ENCODE results near the gene IFNA6. TPM values are rescaled to one million over a fixed set of nuclear protein-coding genes. Genes with fewer than 3 reads are reported as not detected.

IFNA6 gene
- total RNA-seq, 1 donor from 2014 or later = not detected

- TF ChIP-seq CTCF (conservative IDR thresholded peaks at IDR 0.05; ENCODE audit: low read depth, low read length) = no peak
- no peak overlapping the region for H3K4me3 ChIP-seq (ENCODE audit: low read depth, low read length)
- no peak for DNase-seq (ENCODE audit: low read depth)
These were observed 34.5 kb downstream of the IFNA6 start for GRCh38 chr9:21316032-21316842.

GRCh38 chr9:21314152-21314551 is 36.5 kb downstream of the IFNA6 start:
- TF ChIP-seq CTCF (conservative IDR thresholded peaks at IDR 0.05; ENCODE audit: low read depth, low read length) = no peak
- DNase-seq (ENCODE audit: low read depth) = no peak
- no peak overlapping the region for H3K4me3 ChIP-seq (ENCODE audit: low read depth, low read length)

GRCh38 chr9:21311889-21312288 is 38.8 kb downstream of the IFNA6 start:
- no peak overlapping the region for H3K4me3 ChIP-seq (ENCODE audit: low read depth, low read length)
- no peak for TF ChIP-seq CTCF (conservative IDR thresholded peaks at IDR 0.05; ENCODE audit: low read depth, low read length)
- no peak for DNase-seq (ENCODE audit: low read depth)

GRCh38 chr9:21305213-21305612 is 45.5 kb downstream of the IFNA6 start, which contains the start of gene IFNA5:
IFNA5 (minus strand) TSS chr9:21305313; CDS start chr9:21305256, 57 bp downstream.
- TF ChIP-seq CTCF (conservative IDR thresholded peaks at IDR 0.05; ENCODE audit: low read depth, low read length) = no peak
- no peak within 1 kb of the TSS for H3K4me3 ChIP-seq (ENCODE audit: low read depth, low read length)
- DNase-seq (ENCODE audit: low read depth) = no peak

Other genes starting within 250 kb of the IFNA6 start
- not detected in 2 replicates for gene IFNW1, start 209.1 kb downstream of the IFNA6 start, total RNA-seq
- not detected in 2 replicates for gene IFNA21, start 184.2 kb downstream of the IFNA6 start, total RNA-seq
- not detected in 2 replicates for gene IFNA4, start 163.3 kb downstream of the IFNA6 start, total RNA-seq
- gene IFNA7, start 148.7 kb downstream of the IFNA6 start, total RNA-seq = not detected in 2 replicates
- not detected in 2 replicates for gene IFNA10, start 143.7 kb downstream of the IFNA6 start, total RNA-seq
- not detected in 2 replicates for gene IFNA16, start 133.6 kb downstream of the IFNA6 start, total RNA-seq
- gene IFNA17, start 122.7 kb downstream of the IFNA6 start, total RNA-seq = not detected in 2 replicates
- gene IFNA14, start 110.9 kb downstream of the IFNA6 start, total RNA-seq = not detected in 2 replicates
- gene IFNA5, start 45.6 kb downstream of the IFNA6 start, total RNA-seq = not detected in 2 replicates
- 13.1 and 16.8 TPM in 2 replicates for gene KLHL9, start 15.5 kb downstream of the IFNA6 start, total RNA-seq
- gene IFNA13, start 17.2 kb upstream of the IFNA6 start, total RNA-seq = not detected in 2 replicates
- not detected in 2 replicates for gene IFNA2, start 34.5 kb upstream of the IFNA6 start, total RNA-seq
- not detected in 2 replicates for gene IFNA8, start 58.2 kb upstream of the IFNA6 start, total RNA-seq
- not detected in 2 replicates for gene IFNA1, start 89.6 kb upstream of the IFNA6 start, total RNA-seq
- gene IFNE, start 131.4 kb upstream of the IFNA6 start, total RNA-seq = not detected in 2 replicates